ENCODE measurements around the gene GAK.

DNA sequence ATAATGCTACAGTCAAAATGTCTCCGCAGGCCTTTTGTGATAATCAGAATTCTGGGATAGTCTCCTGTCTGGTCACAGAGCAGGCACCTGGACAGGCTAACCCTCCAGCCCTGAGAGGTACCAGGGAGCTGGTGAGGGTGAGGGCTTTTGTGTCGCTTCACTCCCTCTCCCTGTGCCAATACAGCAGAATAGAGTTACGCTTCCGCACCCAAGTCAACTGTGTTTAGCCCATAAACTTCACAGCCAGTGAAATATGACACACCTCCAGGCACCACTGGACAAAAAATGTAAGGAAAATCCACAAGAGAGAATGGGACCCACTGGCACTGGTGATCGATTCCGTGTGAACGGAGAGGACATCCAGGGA, 1.3 kb downstream of the GAK start:
- TF ChIP-seq, protein P1, sequence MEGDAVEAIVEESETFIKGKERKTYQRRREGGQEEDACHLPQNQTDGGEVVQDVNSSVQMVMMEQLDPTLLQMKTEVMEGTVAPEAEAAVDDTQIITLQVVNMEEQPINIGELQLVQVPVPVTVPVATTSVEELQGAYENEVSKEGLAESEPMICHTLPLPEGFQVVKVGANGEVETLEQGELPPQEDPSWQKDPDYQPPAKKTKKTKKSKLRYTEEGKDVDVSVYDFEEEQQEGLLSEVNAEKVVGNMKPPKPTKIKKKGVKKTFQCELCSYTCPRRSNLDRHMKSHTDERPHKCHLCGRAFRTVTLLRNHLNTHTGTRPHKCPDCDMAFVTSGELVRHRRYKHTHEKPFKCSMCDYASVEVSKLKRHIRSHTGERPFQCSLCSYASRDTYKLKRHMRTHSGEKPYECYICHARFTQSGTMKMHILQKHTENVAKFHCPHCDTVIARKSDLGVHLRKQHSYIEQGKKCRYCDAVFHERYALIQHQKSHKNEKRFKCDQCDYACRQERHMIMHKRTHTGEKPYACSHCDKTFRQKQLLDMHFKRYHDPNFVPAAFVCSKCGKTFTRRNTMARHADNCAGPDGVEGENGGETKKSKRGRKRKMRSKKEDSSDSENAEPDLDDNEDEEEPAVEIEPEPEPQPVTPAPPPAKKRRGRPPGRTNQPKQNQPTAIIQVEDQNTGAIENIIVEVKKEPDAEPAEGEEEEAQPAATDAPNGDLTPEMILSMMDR (optimal IDR thresholded peaks at IDR 0.05 in 1 of 3, IDR thresholded peaks at IDR 0.05 in 1 of 3, conservative IDR thresholded peaks at IDR 0.05 in 1 of 3; ENCODE audit: extremely low read depth in 1 of 3, insufficient read depth in 2 of 3, low read length in 3 of 3), result no peak
- TF ChIP-seq EZH2 (IDR thresholded peaks at IDR 0.05; ENCODE audit: low read length), result no peak

Data from keratinocyte (primary cell).